ENCODE results near the gene RETREG3. TPM values are rescaled to one million over a fixed set of nuclear protein-coding genes. Genes with fewer than 3 reads are reported as not detected.

The RETREG3 gene
- total RNA-seq, 1 experiment from 2014 or later, result 46.0 TPM

- CTCF ChIA-PET, result interaction anchor here (0.5 to 1.2 kb wide), 3 partner anchors 39 to 546 kb away, joined by 3 to 5 read pairs (median 4); no protein-coding TSS in a partner anchor
- no peak overlapping the region for H3K27ac Mint-ChIP-seq (ENCODE audit: low read depth, unreplicated experiment)
- H3K4me3 Mint-ChIP-seq (ENCODE audit: unreplicated experiment), result no peak overlapping the region
- H3K27me3 Mint-ChIP-seq (ENCODE audit: insufficient read depth, unreplicated experiment), result no peaks in the 10 kb centered on the region
- peaks cover 34% of the 10 kb centered on the region for H3K36me3 Mint-ChIP-seq (ENCODE audit: insufficient read depth, unreplicated experiment)
- DNase-seq (ENCODE audit: unreplicated experiment), result no peak
- no peak for TF ChIP-seq CTCF (IDR thresholded peaks at IDR 0.05; ENCODE audit: unreplicated experiment)
- H3K4me1 Mint-ChIP-seq (ENCODE audit: insufficient read depth, unreplicated experiment), result peaks cover 18% of the 10 kb centered on the region
- POLR2A ChIA-PET, result interaction anchor here (1.1 to 6.2 kb wide), 3 partner anchors 11 to 22 kb away, joined by 3 to 51 read pairs (median 8); partner anchors contain the start of gene PSMC3IP
- intact Hi-C loops (cut with micrococcal nuclease), result no loop called here
- no peaks in the 10 kb centered on the region for H3K9me3 Mint-ChIP-seq (ENCODE audit: unreplicated experiment)
- BruUV-seq (replicated peaks), result no TSS peak
These were observed 43.5 kb downstream of the RETREG3 start for GRCh38 chr17:42565523-42566214.

- intact Hi-C loops (cut with micrococcal nuclease), result no loop called here
- TF ChIP-seq CTCF (IDR thresholded peaks at IDR 0.05; ENCODE audit: unreplicated experiment), result no peak
- peak overlapping the region; percentile 94 for H3K4me3 Mint-ChIP-seq (ENCODE audit: unreplicated experiment)
- H3K4me1 Mint-ChIP-seq (ENCODE audit: insufficient read depth, unreplicated experiment), result peaks cover 18% of the 10 kb centered on the region
- no peaks in the 10 kb centered on the region for H3K9me3 Mint-ChIP-seq (ENCODE audit: unreplicated experiment)
- no peaks in the 10 kb centered on the region for H3K27me3 Mint-ChIP-seq (ENCODE audit: insufficient read depth, unreplicated experiment)
- no TSS peak for BruUV-seq (replicated peaks)
- CTCF ChIA-PET, result interaction anchor here (0.6 to 1.2 kb wide), 5 partner anchors 11 to 188 kb away, joined by 3 to 5 read pairs (median 4); no protein-coding TSS in a partner anchor
- H3K27ac Mint-ChIP-seq (ENCODE audit: low read depth, unreplicated experiment), result no peak overlapping the region
- POLR2A ChIA-PET, result interaction anchor here (0.7 to 6.2 kb wide), 4 partner anchors 12 to 364 kb away, joined by 3 to 51 read pairs (median 3); partner anchors contain the start of genes BECN1 and PSMC3IP
- DNase-seq (ENCODE audit: unreplicated experiment), result no peak
- H3K36me3 Mint-ChIP-seq (ENCODE audit: insufficient read depth, unreplicated experiment), result peaks cover 27% of the 10 kb centered on the region
These were observed 44.2 kb downstream of the RETREG3 start for GRCh38 chr17:42564815-42565522.

GRCh38 chr17:42563950-42564349 is 45.2 kb downstream of the RETREG3 start:
- no peaks in the 10 kb centered on the region for H3K9me3 Mint-ChIP-seq (ENCODE audit: unreplicated experiment)
- peaks cover 24% of the 10 kb centered on the region for H3K4me1 Mint-ChIP-seq (ENCODE audit: insufficient read depth, unreplicated experiment)
- intact Hi-C loops (cut with micrococcal nuclease), result no loop called here
- CTCF ChIA-PET, result interaction anchor here (0.5 to 1.2 kb wide), 8 partner anchors 10 to 446 kb away, joined by 3 to 5 read pairs (median 4); no protein-coding TSS in a partner anchor
- DNase-seq (ENCODE audit: unreplicated experiment), result no peak
- peaks cover 20% of the 10 kb centered on the region for H3K36me3 Mint-ChIP-seq (ENCODE audit: insufficient read depth, unreplicated experiment)
- POLR2A ChIA-PET, result interaction anchor here (0.7 to 6.2 kb wide), 7 partner anchors 10 to 880 kb away, joined by 3 to 51 read pairs (median 8); partner anchors contain the start of genes PSMC3IP and TUBG1
- H3K27ac Mint-ChIP-seq (ENCODE audit: low read depth, unreplicated experiment), result no peak overlapping the region
- no peak for TF ChIP-seq CTCF (IDR thresholded peaks at IDR 0.05; ENCODE audit: unreplicated experiment)
- H3K4me3 Mint-ChIP-seq (ENCODE audit: unreplicated experiment), result peak overlapping the region; percentile 94
- no TSS peak for BruUV-seq (replicated peaks)
- no peaks in the 10 kb centered on the region for H3K27me3 Mint-ChIP-seq (ENCODE audit: insufficient read depth, unreplicated experiment)

- ChIA-PET POLR2A (interaction anchor here (0.6 to 2.5 kb wide), 13 partner anchors 9 to 881 kb away, joined by 3 to 22 read pairs (median 4); partner anchors contain the start of genes CAVIN1, NAGLU, PLEKHH3 and PSMC3IP), CTCF (interaction anchor here (0.6 to 1.3 kb wide), 5 partner anchors 16 to 446 kb away, joined by 3 to 5 read pairs (median 4); no protein-coding TSS in a partner anchor)
- no peaks in the 10 kb centered on the region for H3K27me3 Mint-ChIP-seq (ENCODE audit: insufficient read depth, unreplicated experiment)
- no peak overlapping the region for H3K27ac Mint-ChIP-seq (ENCODE audit: low read depth, unreplicated experiment)
- no TSS peak for BruUV-seq (replicated peaks)
- no peak for TF ChIP-seq CTCF (IDR thresholded peaks at IDR 0.05; ENCODE audit: unreplicated experiment)
- H3K4me1 Mint-ChIP-seq (ENCODE audit: insufficient read depth, unreplicated experiment), result peaks cover 24% of the 10 kb centered on the region
- intact Hi-C loops (cut with micrococcal nuclease), result no loop called here
- peak overlapping the region; percentile 94 for H3K4me3 Mint-ChIP-seq (ENCODE audit: unreplicated experiment)
- H3K36me3 Mint-ChIP-seq (ENCODE audit: insufficient read depth, unreplicated experiment), result peaks cover 19% of the 10 kb centered on the region
- H3K9me3 Mint-ChIP-seq (ENCODE audit: unreplicated experiment), result no peaks in the 10 kb centered on the region
- peak; percentile 85 for DNase-seq (ENCODE audit: unreplicated experiment)
These were observed 45.6 kb downstream of the RETREG3 start for GRCh38 chr17:42563543-42563942.

Measured in MCF 10A (cell line).